ENCODE results near the gene SMG6. TPM values are rescaled to one million over a fixed set of nuclear protein-coding genes. Genes with fewer than 3 reads are reported as not detected.
"Not testable (repeated sequence)": the region's sequence is repeated elsewhere in the genome, so short reads cannot be mapped to it uniquely, and the experiment has no call there.

Gene SMG6
- total RNA-seq, 2 experiments from 2014 or later: 39.3 to 39.7 TPM

DNA sequence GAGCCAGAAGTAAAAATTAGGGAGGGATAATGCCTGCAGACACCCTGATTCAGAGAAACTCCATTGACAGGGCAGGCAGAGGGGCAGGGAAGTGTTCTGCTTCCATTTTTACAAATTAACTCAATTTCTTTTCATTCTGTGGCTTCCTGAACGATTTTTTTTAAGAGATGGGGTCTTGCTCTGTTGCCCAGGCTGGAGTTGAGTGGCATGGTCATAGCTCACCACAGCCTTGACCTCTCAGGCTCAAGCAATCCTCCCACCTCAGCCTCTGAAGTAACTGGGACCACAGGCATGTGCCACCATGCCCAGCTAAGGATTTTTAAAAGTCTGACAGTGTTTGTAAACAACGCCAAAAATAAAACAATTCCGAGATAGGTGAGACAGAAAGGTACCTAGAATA, 99.8 kb downstream of the SMG6 start:
- Mint-ChIP-seq H3K27me3 (no peaks in the 10 kb centered on the region), H3K4me1 (ENCODE audit: low read depth) (peaks cover 23% of the 10 kb centered on the region), H3K9me3 (no peaks in the 10 kb centered on the region), H3K4me3 (no peak overlapping the region), H3K36me3 (ENCODE audit: low read depth) (peaks cover 26% of the 10 kb centered on the region), H3K27ac (no peak overlapping the region)
- Histone ChIP-seq H3K4me1 (ENCODE audit: insufficient read depth, low read length) (peaks cover 11% of the 10 kb centered on the region), H3K27ac (ENCODE audit: low read depth in 1 of 2, low read length in 2 of 2) (no peak overlapping the region), H3K36me3 (ENCODE audit: insufficient read depth, low read length) (peaks cover 10% of the 10 kb centered on the region), H3K27me3 (ENCODE audit: control insufficient read depth in 1 of 2, insufficient read depth in 2 of 2, low read length in 2 of 2) (no peaks in the 10 kb centered on the region), H3K9me3 (ENCODE audit: control insufficient read depth in 1 of 2, insufficient read depth in 1 of 2, low read length in 2 of 2) (no peaks in the 10 kb centered on the region), H3K4me3 (ENCODE audit: low read length) (no peak overlapping the region)
- ChIA-PET POLR2A (interaction anchor here (1.8 kb wide), 1 partner anchor 11 kb away, joined by 7 read pairs; no protein-coding TSS in a partner anchor), CTCF (interaction anchor here (1.2 to 1.4 kb wide), 2 partner anchors 12 to 41 kb away, joined by 4 to 5 read pairs; no protein-coding TSS in a partner anchor)
- intact Hi-C loops (cut with DNase I, micrococcal nuclease): no loop called here
- TF ChIP-seq, protein P1, sequence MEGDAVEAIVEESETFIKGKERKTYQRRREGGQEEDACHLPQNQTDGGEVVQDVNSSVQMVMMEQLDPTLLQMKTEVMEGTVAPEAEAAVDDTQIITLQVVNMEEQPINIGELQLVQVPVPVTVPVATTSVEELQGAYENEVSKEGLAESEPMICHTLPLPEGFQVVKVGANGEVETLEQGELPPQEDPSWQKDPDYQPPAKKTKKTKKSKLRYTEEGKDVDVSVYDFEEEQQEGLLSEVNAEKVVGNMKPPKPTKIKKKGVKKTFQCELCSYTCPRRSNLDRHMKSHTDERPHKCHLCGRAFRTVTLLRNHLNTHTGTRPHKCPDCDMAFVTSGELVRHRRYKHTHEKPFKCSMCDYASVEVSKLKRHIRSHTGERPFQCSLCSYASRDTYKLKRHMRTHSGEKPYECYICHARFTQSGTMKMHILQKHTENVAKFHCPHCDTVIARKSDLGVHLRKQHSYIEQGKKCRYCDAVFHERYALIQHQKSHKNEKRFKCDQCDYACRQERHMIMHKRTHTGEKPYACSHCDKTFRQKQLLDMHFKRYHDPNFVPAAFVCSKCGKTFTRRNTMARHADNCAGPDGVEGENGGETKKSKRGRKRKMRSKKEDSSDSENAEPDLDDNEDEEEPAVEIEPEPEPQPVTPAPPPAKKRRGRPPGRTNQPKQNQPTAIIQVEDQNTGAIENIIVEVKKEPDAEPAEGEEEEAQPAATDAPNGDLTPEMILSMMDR (IDR thresholded peaks at IDR 0.05): no peak
- ATAC-seq (ENCODE audit: poor library complexity) (no peak), DNase-seq (no peak)

DNA sequence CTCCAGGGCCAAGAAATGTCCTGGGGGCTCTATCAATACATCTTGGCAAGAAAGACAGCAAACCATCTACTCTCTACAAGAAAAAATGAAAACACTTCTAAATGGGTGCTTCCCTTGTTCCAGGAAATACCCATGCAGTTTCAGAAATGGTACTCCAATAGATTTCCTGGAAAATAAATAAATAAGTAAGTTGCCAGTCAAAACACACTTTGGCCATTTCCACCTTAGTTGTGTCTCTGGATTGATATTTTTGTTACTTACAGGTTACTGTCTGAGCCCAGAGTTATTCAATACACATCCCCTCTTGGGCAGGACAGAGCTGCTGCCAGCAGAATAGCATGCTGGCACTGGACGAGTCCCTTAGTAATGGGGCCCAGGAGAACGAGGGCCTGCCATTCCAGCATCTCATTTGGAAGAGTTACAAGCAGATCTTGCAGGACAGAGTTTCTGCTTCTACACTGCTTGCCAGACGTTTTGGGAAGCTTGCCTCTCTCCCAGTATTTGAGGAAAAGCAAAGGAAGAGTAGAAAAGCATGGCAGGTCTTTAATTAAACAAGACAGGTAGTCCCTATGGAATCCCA, 100.5 kb downstream of the SMG6 start:
- H3K27ac ChIP-seq (ENCODE audit: low read depth in 1 of 2, low read length in 2 of 2): no peak overlapping the region
- CTCF ChIA-PET: interaction anchor here (1.4 kb wide), 1 partner anchor 42 kb away, joined by 5 read pairs; no protein-coding TSS in a partner anchor
- Mint-ChIP-seq H3K27ac (no peak overlapping the region), H3K36me3 (ENCODE audit: low read depth) (peaks cover 24% of the 10 kb centered on the region), H3K4me3 (no peak overlapping the region), H3K4me1 (ENCODE audit: low read depth) (peaks cover 16% of the 10 kb centered on the region), H3K27me3 (no peaks in the 10 kb centered on the region), H3K9me3 (no peaks in the 10 kb centered on the region)
- H3K4me3 ChIP-seq (ENCODE audit: low read length): no peak overlapping the region
- H3K4me1 ChIP-seq (ENCODE audit: insufficient read depth, low read length): peaks cover 11% of the 10 kb centered on the region
- no peaks in the 10 kb centered on the region for H3K9me3 ChIP-seq (ENCODE audit: control insufficient read depth in 1 of 2, insufficient read depth in 1 of 2, low read length in 2 of 2)
- DNase-seq (no peak), ATAC-seq (ENCODE audit: poor library complexity) (no peak)
- TF ChIP-seq, protein P1 (IDR thresholded peaks at IDR 0.05): no peak
- POLR2A ChIA-PET: interaction anchor here (1.8 kb wide), 1 partner anchor 12 kb away, joined by 7 read pairs; no protein-coding TSS in a partner anchor
- intact Hi-C loops (cut with DNase I, micrococcal nuclease): no loop called here
- H3K27me3 ChIP-seq (ENCODE audit: control insufficient read depth in 1 of 2, insufficient read depth in 2 of 2, low read length in 2 of 2): no peaks in the 10 kb centered on the region
- H3K36me3 ChIP-seq (ENCODE audit: insufficient read depth, low read length): peaks cover 10% of the 10 kb centered on the region

DNA sequence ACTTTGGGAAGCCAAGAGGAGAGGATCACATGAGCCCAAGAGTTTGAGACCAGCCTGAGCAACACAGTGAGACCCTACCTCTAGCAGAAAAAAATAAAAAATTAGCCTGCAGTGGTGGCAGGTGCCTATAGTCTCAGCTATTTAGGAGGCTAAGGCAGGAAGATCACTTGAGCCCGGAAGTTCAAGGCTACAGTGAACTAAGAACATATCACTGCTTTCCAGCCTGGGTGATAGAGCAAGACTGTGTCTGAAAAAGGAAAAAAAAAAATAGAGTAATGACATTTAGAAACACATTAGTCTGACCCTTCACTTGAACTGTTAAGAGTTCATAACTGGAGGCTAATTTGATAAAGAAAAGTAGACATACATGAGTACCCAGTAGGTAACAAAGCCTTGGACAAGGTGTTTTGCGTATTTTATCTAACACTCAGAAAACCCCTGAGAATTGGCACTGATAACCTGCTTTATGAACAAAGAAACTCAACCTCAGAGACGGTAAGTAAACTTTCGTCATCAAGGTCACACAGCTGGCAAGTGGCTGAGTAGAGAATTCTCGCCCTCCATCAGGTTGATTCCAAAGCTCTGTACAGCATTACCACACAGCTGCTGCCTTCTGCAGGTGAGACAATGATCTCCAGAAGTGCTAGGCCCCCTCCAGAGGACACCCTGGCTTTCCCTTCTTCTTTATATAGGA, 101.1 kb downstream of the SMG6 start:
- intact Hi-C loops (cut with DNase I, micrococcal nuclease): no loop called here

DNA sequence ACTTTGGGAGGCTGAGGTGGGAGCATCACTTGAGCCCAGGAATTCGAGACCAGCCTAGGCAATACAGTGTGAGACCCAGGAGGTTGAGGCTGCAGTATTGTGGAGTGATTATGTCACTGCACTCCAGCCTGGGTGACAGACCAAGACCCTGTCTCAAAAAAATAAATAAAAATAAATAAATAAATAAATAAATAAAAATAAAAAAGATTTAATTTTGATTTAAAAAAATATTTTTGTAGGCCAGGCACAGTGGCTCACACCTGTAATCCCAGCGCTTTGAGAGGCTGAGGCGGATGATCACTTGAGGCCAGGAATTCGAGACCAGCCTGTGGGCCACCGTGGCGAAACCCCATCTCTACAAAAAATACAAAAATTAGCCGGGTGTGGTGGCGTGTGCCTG, 104.2 kb downstream of the SMG6 start:
- H3K27ac ChIP-seq (ENCODE audit: low read depth in 1 of 2, low read length in 2 of 2); H3K27ac Mint-ChIP-seq; H3K27me3 Mint-ChIP-seq; DNase-seq; H3K9me3 ChIP-seq (ENCODE audit: control insufficient read depth in 1 of 2, insufficient read depth in 1 of 2, low read length in 2 of 2); H3K27me3 ChIP-seq (ENCODE audit: control insufficient read depth in 1 of 2, insufficient read depth in 2 of 2, low read length in 2 of 2); H3K4me3 Mint-ChIP-seq; ATAC-seq (ENCODE audit: poor library complexity); H3K4me3 ChIP-seq (ENCODE audit: low read length); H3K9me3 Mint-ChIP-seq; CTCF ChIA-PET: not testable (repeated sequence)
- Mint-ChIP-seq H3K4me1 (ENCODE audit: low read depth) (peaks cover 36% of the 10 kb centered on the region), H3K36me3 (ENCODE audit: low read depth) (peaks cover 34% of the 10 kb centered on the region)
- peaks cover 15% of the 10 kb centered on the region for H3K36me3 ChIP-seq (ENCODE audit: insufficient read depth, low read length)
- intact Hi-C loops (cut with DNase I, micrococcal nuclease): loop anchor here in 1 of 2 experiments (10.0 kb wide), 1 partner anchor 45 kb away; no protein-coding TSS in a partner anchor
- peaks cover 11% of the 10 kb centered on the region for H3K4me1 ChIP-seq (ENCODE audit: insufficient read depth, low read length)
- POLR2A ChIA-PET: interaction anchor here (1.1 kb wide), 1 partner anchor 14 kb away, joined by 3 read pairs; no protein-coding TSS in a partner anchor

More for the DNA sequence above, 101.1 kb downstream of the SMG6 start:
- Mint-ChIP-seq H3K4me3 (no peak overlapping the region), H3K27ac (peak overlapping the region; percentile 64), H3K36me3 (ENCODE audit: low read depth) (peaks cover 21% of the 10 kb centered on the region), H3K27me3 (no peaks in the 10 kb centered on the region), H3K4me1 (ENCODE audit: low read depth) (peaks cover 15% of the 10 kb centered on the region), H3K9me3 (no peaks in the 10 kb centered on the region)
- H3K4me3 ChIP-seq (ENCODE audit: low read length): no peak overlapping the region
- no peak for ATAC-seq (ENCODE audit: poor library complexity)
- H3K4me1 ChIP-seq (ENCODE audit: insufficient read depth, low read length): peaks cover 11% of the 10 kb centered on the region
- H3K27me3 ChIP-seq (ENCODE audit: control insufficient read depth in 1 of 2, insufficient read depth in 2 of 2, low read length in 2 of 2): no peaks in the 10 kb centered on the region
- ChIA-PET CTCF (interaction anchor here (1.4 kb wide), 2 partner anchors 42 kb away, joined by 4 to 5 read pairs; no protein-coding TSS in a partner anchor), POLR2A (interaction anchor here (1.8 kb wide), 1 partner anchor 13 kb away, joined by 7 read pairs; no protein-coding TSS in a partner anchor)
- DNase-seq: no peak
- no peaks in the 10 kb centered on the region for H3K9me3 ChIP-seq (ENCODE audit: control insufficient read depth in 1 of 2, insufficient read depth in 1 of 2, low read length in 2 of 2)
- TF ChIP-seq, protein P1 (IDR thresholded peaks at IDR 0.05): no peak
- H3K27ac ChIP-seq (ENCODE audit: low read depth in 1 of 2, low read length in 2 of 2): no peak overlapping the region
- H3K36me3 ChIP-seq (ENCODE audit: insufficient read depth, low read length): peaks cover 10% of the 10 kb centered on the region

All from CD4-positive, alpha-beta T cell (primary cell).